GM12878 (cell line): ENCODE data around the gene TMCC2. TPM values are rescaled to one million over a fixed set of nuclear protein-coding genes. Genes with fewer than 3 reads are reported as not detected.

Experiments
- ATAC-seq: fragments of 200-7000 bp; cut with Tn5 transposase; 3 replicates; pipeline ENCODE4 v1.9.1; 2020; ENCODE audit warnings: mild to moderate bottlenecking, moderate library complexity
- BruUV-seq: library from RNA; stranded (reverse); fragments of 400-500 nt; replicated peaks from 2 replicates; lab custom pipeline; 2021; lab: Mats Ljungman, UMichigan
- CTCF ChIA-PET: fragments of 300-600 bp; sonication (Branson Sonifier 250); formaldehyde crosslinking; extraction: SDS; loops from one replicate; lab custom pipeline; 2021; ENCODE audit warnings: inconsistent platforms; lab: Yijun Ruan, JAX
- POLR2A ChIA-PET: fragments of 350-600 bp; formaldehyde crosslinking; extraction: SDS; loops from one replicate; lab custom pipeline; 2021; ENCODE audit warnings: inconsistent platforms; lab: Charles Lee
- RAD21 ChIA-PET: fragments of 300-600 bp; sonication (Branson Sonifier 250); formaldehyde crosslinking; loops from one replicate; lab custom pipeline; 2023; ENCODE audit warnings: antibody characterized with exemption; ENCODE audit not compliant: unreplicated experiment; lab: Charles Lee
- SMC1A ChIA-PET: fragments of 300-600 bp; sonication (Branson Sonifier 250); formaldehyde crosslinking; loops from one replicate; lab custom pipeline; 2023; ENCODE audit not compliant: unreplicated experiment, uncharacterized antibody; lab: Charles Lee
- DNase-seq: peaks from one replicate; pipeline ENCODE4 v3.0.0-alpha.2; 2011; ENCODE audit warnings: low read depth, low spot score
- FAIRE-seq: peaks from 3 replicates; lab custom pipeline; 2011; peaks lifted over from hg19 to GRCh38; lab: Jason Lieb, UNC
- H2AFZ ChIP-seq: 2 replicates; pipeline ENCODE4 v1.6.0; 2011; ENCODE audit warnings: low read depth, low read length, control low read depth; ENCODE audit not compliant: control insufficient read depth
- H3K27ac ChIP-seq: 2 replicates; pipeline ENCODE4 v1.5.1; 2011; ENCODE audit warnings: control low read depth; ENCODE audit not compliant: control insufficient read depth, insufficient read depth
- H3K27me3 ChIP-seq, 2 experiments: replicated peaks in 1 of 2; 2 replicates each; pipeline versions ENCODE4 v1.6.0 to v1.6.1; 2011; ENCODE audit warnings: low read length in 1 of 2; ENCODE audit not compliant: control insufficient read depth in 2 of 2, insufficient read depth in 2 of 2
- H3K36me3 ChIP-seq, 2 experiments: 2 replicates each; pipeline ENCODE4 v1.5.1; 2011; ENCODE audit warnings: low read length in 1 of 2; ENCODE audit not compliant: control insufficient read depth in 2 of 2, insufficient read depth in 2 of 2
- H3K4me1 ChIP-seq: 2 replicates; pipeline ENCODE4 v1.6.1; 2011; ENCODE audit warnings: mild to moderate bottlenecking, low read length, moderate library complexity, mixed read lengths; ENCODE audit not compliant: control insufficient read depth, insufficient read depth
- H3K4me2 ChIP-seq: 2 replicates; pipeline ENCODE4 v1.6.0; 2011; ENCODE audit warnings: control low read depth; ENCODE audit not compliant: control insufficient read depth, insufficient read depth
- H3K4me3 ChIP-seq: fragments of 200-600 bp; sonication (generic); 2 replicates; pipeline ENCODE4 v1.5.1; 2016
- H3K79me2 ChIP-seq: 2 replicates; pipeline ENCODE4 v1.6.0; 2011; ENCODE audit warnings: low read length; ENCODE audit not compliant: control insufficient read depth, insufficient read depth
- H3K9ac ChIP-seq: 2 replicates; pipeline ENCODE4 v1.8.0; 2011; ENCODE audit warnings: low read length, control low read depth, mixed read lengths; ENCODE audit not compliant: control insufficient read depth, insufficient read depth
- H3K9me3 ChIP-seq: replicated peaks from 3 replicates; pipeline ENCODE4 v1.5.1; 2011; ENCODE audit warnings: mild to moderate bottlenecking, low read length; ENCODE audit not compliant: control insufficient read depth, insufficient read depth
- H4K20me1 ChIP-seq: 2 replicates; pipeline ENCODE4 v1.6.0; 2011; ENCODE audit not compliant: control insufficient read depth, insufficient read depth
- CHD2 ChIP-seq: IDR thresholded peaks from 2 replicates; pipeline ENCODE4 v1.6.1; 2011; ENCODE audit warnings: low read depth, low read length, improper control_type of control experiment, borderline replicate concordance
- CHD4 ChIP-seq: fragments of 200-600 bp; sonication (generic); IDR thresholded peaks from 2 replicates; pipeline ENCODE4 v1.6.1; 2016; ENCODE audit warnings: mild to moderate bottlenecking
- HCFC1 ChIP-seq: fragments of 150-350 bp; IDR thresholded peaks from 2 replicates; pipeline ENCODE4 v1.6.1; 2014; ENCODE audit warnings: low read length
- RAD51 ChIP-seq: fragments of 450-650 bp; IDR thresholded peaks from 2 replicates; pipeline ENCODE4 v1.6.1; 2016; ENCODE audit warnings: moderate library complexity, mild to moderate bottlenecking, inconsistent platforms
- SMARCA5 ChIP-seq: fragments of 450-650 bp; IDR thresholded peaks from 2 replicates; pipeline ENCODE4 v1.6.1; 2017; ENCODE audit warnings: mild to moderate bottlenecking
- ZBED1 ChIP-seq: IDR thresholded peaks from 2 replicates; pipeline ENCODE4 v1.6.1; 2016; ENCODE audit warnings: borderline replicate concordance
- ZNF687 ChIP-seq: fragments of 450-650 bp; IDR thresholded peaks from 2 replicates; pipeline ENCODE4 v1.6.1; 2017; ENCODE audit warnings: mild to moderate bottlenecking, moderate library complexity
- WGBS: methylation state at CpG from one replicate; pipeline ENCODE4 v1.1.6; 2016; ENCODE audit warnings: low lambda C conversion rate; ENCODE audit not compliant: insufficient replicate concordance, insufficient coverage; ENCODE audit errors: missing lambda C conversion rate; 5-methylcytosine and 5-hydroxymethylcytosine counted together
- in situ Hi-C: fragments of 300-500 bp; cut with MboI; formaldehyde crosslinking; loops from 9 replicates; pipeline ENCODE4 v1.14.3; 2018; ENCODE audit warnings: mixed read lengths
- intact Hi-C: fragments of 100-400 bp; cut with micrococcal nuclease; formaldehyde crosslinking; loops from one replicate; pipeline ENCODE4 v1.14.2; 2022; ENCODE audit not compliant: unreplicated experiment
- polyA plus RNA-seq, 11 experiments: library from polyadenylated mRNA; depleted of rRNA in 4 of 11; unstranded in 6 of 11; stranded (reverse) in 5 of 11; fragments of >200 nt; fragmentation: Nextera tagmentation in 4 of 11; fragmentation: Illumina TruSeq in 1 of 11; extraction: Ambion mirVana in 4 of 11; extraction: Trizol in 1 of 11; gene quantifications; 1 replicate in 1 of 11; 2 replicates in 10 of 11; pipeline versions ENCODE4 v1.2.1 to v1.2.3, GENCODE V29; 2011 to 2016; ENCODE audit warnings: inconsistent platforms in 2 of 11, missing spikeins in 2 of 11, low read depth in 1 of 11
- total RNA-seq, 4 experiments: library from RNA; depleted of rRNA in 3 of 4; stranded (reverse); fragments of >200 nt in 3 of 4; fragmentation: Illumina TruSeq in 1 of 4; extraction: Trizol in 1 of 4; gene quantifications; 2 replicates each; pipeline versions ENCODE4 v1.2.1 to v1.2.3, GENCODE V29; 2013 to 2021
- TF ChIP-seq, protein P1 (sequence below): fragments of 450-650 bp; IDR thresholded peaks from 2 replicates; pipeline ENCODE4 v1.6.1; 2017; ENCODE audit warnings: antibody characterized with exemption, mild to moderate bottlenecking, moderate library complexity

Gene TMCC2
- total and polyA plus RNA-seq, 10 of the 15 experiments (the other 5 are each of a cell fraction or from before 2014, with no cell fraction given), result 0.06 to 2.3 (median 0.76) TPM

DNA sequence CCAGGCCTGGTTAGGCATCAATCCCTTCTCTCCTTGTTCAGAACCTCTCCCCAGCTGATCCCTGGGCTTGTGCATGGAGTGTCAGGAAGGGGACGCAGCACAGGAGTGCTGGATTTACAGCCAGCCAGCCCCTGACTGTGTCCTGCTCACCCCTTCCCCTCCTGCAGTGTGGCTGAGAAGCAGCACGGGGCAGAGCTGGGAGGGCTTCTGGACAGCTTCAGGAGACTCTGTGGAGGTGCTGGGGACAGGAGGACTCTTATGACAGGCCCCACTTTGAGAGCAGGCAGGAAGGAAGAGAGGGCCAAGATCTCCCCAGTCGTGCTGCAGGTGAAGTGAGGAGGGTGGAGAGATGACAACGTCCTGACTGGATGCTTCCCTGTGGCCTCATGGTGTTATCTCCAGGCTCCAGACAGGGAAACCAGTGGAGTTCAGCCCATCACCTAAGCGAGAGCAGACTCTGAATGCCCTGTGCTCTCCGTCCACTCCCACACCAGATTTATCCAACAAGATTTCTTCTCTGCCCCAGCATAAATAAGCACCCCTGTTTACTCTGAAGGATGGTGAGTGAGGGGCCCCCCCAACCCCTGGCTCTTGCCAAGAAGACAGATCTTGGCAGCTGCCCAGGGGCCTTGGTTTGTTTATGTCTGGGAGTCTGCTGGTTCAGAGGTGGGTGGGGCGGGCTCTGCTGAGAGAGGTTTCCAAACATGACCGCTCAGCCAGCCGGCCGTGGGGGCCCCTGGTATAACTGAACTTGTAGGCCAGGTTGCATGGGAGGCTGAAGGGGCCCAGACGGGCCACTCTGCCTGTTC is 21.3 kb downstream of the TMCC2 start:
- no peak for TF ChIP-seq CHD2
- ChIA-PET CTCF (interaction anchor here (6.7 to 42.1 kb wide), 3 partner anchors 7 to 62 kb away, joined by 81 to 2333 read pairs (median 836); partner anchors contain the start of genes NUAK2 and TMCC2), SMC1A (interaction anchor here (1.3 to 17.4 kb wide), 4 partner anchors 7 to 27 kb away, joined by 3 to 427 read pairs (median 132); partner anchors contain the start of gene TMCC2), RAD21 (interaction anchor here (21.3 kb wide), 1 partner anchor 13 kb away, joined by 728 read pairs; the partner anchor contains the start of gene TMCC2), POLR2A (no interaction called here)
- no peak overlapping the region for H3K4me3 ChIP-seq
- no peaks in the 10 kb centered on the region; the same call in 1 of the 2 replicates for H4K20me1 ChIP-seq
- FAIRE-seq (no peak), DNase-seq (no peak), ATAC-seq (no peak)
- BruUV-seq, result no TSS peak
- 32% methylated on average over 11 of the region's 11 CpGs for WGBS
- H2AFZ ChIP-seq, result no peak overlapping the region
- H3K36me3 ChIP-seq, result no peaks in the 10 kb centered on the region
- H3K9me3 ChIP-seq, result no peaks in the 10 kb centered on the region
- no peak overlapping the region for H3K27ac ChIP-seq
- H3K4me2 ChIP-seq, result no peak overlapping the region
- no peaks in the 10 kb centered on the region for H3K79me2 ChIP-seq
- H3K4me1 ChIP-seq, result no peaks in the 10 kb centered on the region
- intact Hi-C loops (no loop called here), in situ Hi-C loops (no loop called here)
- H3K27me3 ChIP-seq, result peaks cover 2 to 3% of the 10 kb centered on the region in 2 experiments; a peak in 3 of 4 replicates
- H3K9ac ChIP-seq, result no peak overlapping the region

GRCh38 chr1:205249651-205250050 is 21.9 kb downstream of the TMCC2 start:
- peaks cover 2 to 3% of the 10 kb centered on the region in 2 experiments; a peak in 3 of 4 replicates for H3K27me3 ChIP-seq
- 55% methylated on average over 4 of the region's 4 CpGs for WGBS
- no peak for FAIRE-seq
- in situ Hi-C loops (no loop called here), intact Hi-C loops (no loop called here)
- no peak overlapping the region for H3K9ac ChIP-seq
- no peaks in the 10 kb centered on the region for H3K9me3 ChIP-seq
- no peak overlapping the region for H2AFZ ChIP-seq
- CTCF ChIA-PET, result interaction anchor here (1.5 to 42.1 kb wide), 3 partner anchors 18 to 108 kb away, joined by 6 to 2333 read pairs (median 836); partner anchors contain the start of genes NUAK2 and TMCC2
- no peaks in the 10 kb centered on the region for H3K36me3 ChIP-seq
- POLR2A ChIA-PET, result no interaction called here
- H3K4me1 ChIP-seq, result no peaks in the 10 kb centered on the region
- BruUV-seq, result no TSS peak
- SMC1A ChIA-PET, result interaction anchor here (1.3 to 17.4 kb wide), 3 partner anchors 7 to 28 kb away, joined by 3 to 427 read pairs (median 110); partner anchors contain the start of gene TMCC2
- no peaks in the 10 kb centered on the region; the same call in 1 of the 2 replicates for H4K20me1 ChIP-seq
- H3K4me3 ChIP-seq, result no peak overlapping the region
- RAD21 ChIA-PET, result interaction anchor here (21.3 kb wide), 1 partner anchor 14 kb away, joined by 728 read pairs; the partner anchor contains the start of gene TMCC2
- no peak for ATAC-seq
- no peaks in the 10 kb centered on the region for H3K79me2 ChIP-seq
- no peak overlapping the region for H3K27ac ChIP-seq
- H3K4me2 ChIP-seq, result no peak overlapping the region
- no peak for DNase-seq
- TF ChIP-seq, protein P1, sequence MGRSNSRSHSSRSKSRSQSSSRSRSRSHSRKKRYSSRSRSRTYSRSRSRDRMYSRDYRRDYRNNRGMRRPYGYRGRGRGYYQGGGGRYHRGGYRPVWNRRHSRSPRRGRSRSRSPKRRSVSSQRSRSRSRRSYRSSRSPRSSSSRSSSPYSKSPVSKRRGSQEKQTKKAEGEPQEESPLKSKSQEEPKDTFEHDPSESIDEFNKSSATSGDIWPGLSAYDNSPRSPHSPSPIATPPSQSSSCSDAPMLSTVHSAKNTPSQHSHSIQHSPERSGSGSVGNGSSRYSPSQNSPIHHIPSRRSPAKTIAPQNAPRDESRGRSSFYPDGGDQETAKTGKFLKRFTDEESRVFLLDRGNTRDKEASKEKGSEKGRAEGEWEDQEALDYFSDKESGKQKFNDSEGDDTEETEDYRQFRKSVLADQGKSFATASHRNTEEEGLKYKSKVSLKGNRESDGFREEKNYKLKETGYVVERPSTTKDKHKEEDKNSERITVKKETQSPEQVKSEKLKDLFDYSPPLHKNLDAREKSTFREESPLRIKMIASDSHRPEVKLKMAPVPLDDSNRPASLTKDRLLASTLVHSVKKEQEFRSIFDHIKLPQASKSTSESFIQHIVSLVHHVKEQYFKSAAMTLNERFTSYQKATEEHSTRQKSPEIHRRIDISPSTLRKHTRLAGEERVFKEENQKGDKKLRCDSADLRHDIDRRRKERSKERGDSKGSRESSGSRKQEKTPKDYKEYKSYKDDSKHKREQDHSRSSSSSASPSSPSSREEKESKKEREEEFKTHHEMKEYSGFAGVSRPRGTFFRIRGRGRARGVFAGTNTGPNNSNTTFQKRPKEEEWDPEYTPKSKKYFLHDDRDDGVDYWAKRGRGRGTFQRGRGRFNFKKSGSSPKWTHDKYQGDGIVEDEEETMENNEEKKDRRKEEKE, result no peak
- no peak for TF ChIP-seq ZBED1
- no peak for TF ChIP-seq CHD4
- TF ChIP-seq RAD51, result no peak
- TF ChIP-seq HCFC1, result no peak
- TF ChIP-seq ZNF687, result no peak
- TF ChIP-seq SMARCA5, result no peak
